Measurements from ENCODE around the gene GPR35. TPM values are rescaled to one million over a fixed set of nuclear protein-coding genes. Genes with fewer than 3 reads are reported as not detected.

GPR35 gene
- polyA plus RNA-seq, 1 experiment, result 0.06 TPM

- peaks cover 43% of the 10 kb centered on the region for H3K27me3 ChIP-seq (ENCODE audit: control insufficient read depth, insufficient read depth, low read length)
- DNase-seq (ENCODE audit: low read depth, low spot score), result no peak
- H3K27ac ChIP-seq (ENCODE audit: low read depth, low read length), result no peak overlapping the region
- ChIA-PET CTCF (no interaction called here), POLR2A (no interaction called here)
- no peak for TF ChIP-seq CTCF (IDR thresholded peaks at IDR 0.05; ENCODE audit: low read depth, low read length)
- H3K9me3 ChIP-seq (ENCODE audit: control insufficient read depth, insufficient read depth, low read length), result no peaks in the 10 kb centered on the region; the same call in 1 of the 2 replicates
- no peak overlapping the region for H3K4me3 ChIP-seq (ENCODE audit: low read depth, low read length)
Observed at GRCh38 chr2:240646176-240646899, 21.1 kb downstream of the GPR35 start.

GRCh38 chr2:240646900-240647502, 21.7 kb downstream of the GPR35 start:
- no peak overlapping the region for H3K27ac ChIP-seq (ENCODE audit: low read depth, low read length)
- TF ChIP-seq CTCF (IDR thresholded peaks at IDR 0.05; ENCODE audit: low read depth, low read length), result no peak
- no peak overlapping the region for H3K4me3 ChIP-seq (ENCODE audit: low read depth, low read length)
- ChIA-PET POLR2A (no interaction called here), CTCF (no interaction called here)
- peaks cover 50% of the 10 kb centered on the region for H3K27me3 ChIP-seq (ENCODE audit: control insufficient read depth, insufficient read depth, low read length)
- DNase-seq (ENCODE audit: low read depth, low spot score), result no peak
- H3K9me3 ChIP-seq (ENCODE audit: control insufficient read depth, insufficient read depth, low read length), result no peaks in the 10 kb centered on the region; the same call in 1 of the 2 replicates

- POLR2A ChIA-PET, result no interaction called here
- Histone ChIP-seq H3K4me3 (ENCODE audit: low read depth, low read length) (no peak overlapping the region), H3K27ac (ENCODE audit: low read depth, low read length) (no peak overlapping the region), H3K9me3 (ENCODE audit: control insufficient read depth, insufficient read depth, low read length) (no peaks in the 10 kb centered on the region; the same call in 1 of the 2 replicates), H3K27me3 (ENCODE audit: control insufficient read depth, insufficient read depth, low read length) (peaks cover 51% of the 10 kb centered on the region)
- TF ChIP-seq CTCF (IDR thresholded peaks at IDR 0.05; ENCODE audit: low read depth, low read length), result no peak
- CTCF ChIA-PET, result no interaction called here
- no peak for DNase-seq (ENCODE audit: low read depth, low spot score)
Observed at GRCh38 chr2:240647503-240648154, 22.3 kb downstream of the GPR35 start.

- ChIA-PET CTCF (no interaction called here), POLR2A (no interaction called here)
- Histone ChIP-seq H3K27me3 (ENCODE audit: control insufficient read depth, insufficient read depth, low read length) (peaks cover 51% of the 10 kb centered on the region), H3K4me3 (ENCODE audit: low read depth, low read length) (no peak overlapping the region), H3K27ac (ENCODE audit: low read depth, low read length) (no peak overlapping the region), H3K9me3 (ENCODE audit: control insufficient read depth, insufficient read depth, low read length) (no peaks in the 10 kb centered on the region; the same call in 1 of the 2 replicates)
- no peak for TF ChIP-seq CTCF (IDR thresholded peaks at IDR 0.05; ENCODE audit: low read depth, low read length)
- DNase-seq (ENCODE audit: low read depth, low spot score), result no peak
Observed at GRCh38 chr2:240648155-240648649, 22.9 kb downstream of the GPR35 start.

All from AG04450 (cell line).